T-helper 1 cell treated with Interleukin-12 subunit alpha and Interleukin-12 subunit beta and Interleukin-4 antibody, amounts not matched to agents 30 μg/mL and 1 μg/mL, for 36 hours (primary cell): ENCODE data around the gene ATP2C2.
"Not testable (repeated sequence)": the region's sequence is repeated elsewhere in the genome, so short reads cannot be mapped to it uniquely, and the experiment has no call there.

Experiments
- H3K27ac Mint-ChIP-seq: one replicate; pipeline ENCODE4 v1.8.0; 2021; ENCODE audit warnings: mild to moderate bottlenecking, mixed read lengths
- H3K27me3 Mint-ChIP-seq: one replicate; pipeline ENCODE4 v1.8.0; 2021; ENCODE audit warnings: low read depth, mixed read lengths
- H3K36me3 Mint-ChIP-seq: one replicate; pipeline ENCODE4 v1.8.0; 2021; ENCODE audit warnings: low read depth, mixed read lengths
- H3K4me1 Mint-ChIP-seq: one replicate; pipeline ENCODE4 v1.8.0; 2021; ENCODE audit warnings: low read depth, mixed read lengths
- H3K4me3 Mint-ChIP-seq: one replicate; pipeline ENCODE4 v1.8.0; 2021; ENCODE audit warnings: mild to moderate bottlenecking, moderate library complexity, mixed read lengths
- H3K9me3 Mint-ChIP-seq: one replicate; pipeline ENCODE4 v1.8.0; 2021; ENCODE audit warnings: mixed read lengths

ATP2C2 gene

GRCh38 chr16:84408314-84408690 lies 40.0 kb downstream of the ATP2C2 start:
- Mint-ChIP-seq H3K4me1 (no peaks in the 10 kb centered on the region), H3K27ac (no peak overlapping the region), H3K27me3 (peaks cover 14% of the 10 kb centered on the region)

GRCh38 chr16:84408856-84409255 lies 40.5 kb downstream of the ATP2C2 start:
- Mint-ChIP-seq H3K36me3 (no peaks in the 10 kb centered on the region), H3K4me3 (no peak overlapping the region), H3K4me1 (no peaks in the 10 kb centered on the region), H3K27me3 (peaks cover 12% of the 10 kb centered on the region), H3K27ac (no peak overlapping the region), H3K9me3 (no peaks in the 10 kb centered on the region)

More at GRCh38 chr16:84408314-84408690, 40.0 kb downstream of the ATP2C2 start:
- Mint-ChIP-seq H3K36me3 (no peaks in the 10 kb centered on the region), H3K4me3 (no peak overlapping the region), H3K9me3 (no peaks in the 10 kb centered on the region)

GRCh38 chr16:84410361-84411138 lies 42.2 kb downstream of the ATP2C2 start:
- Mint-ChIP-seq H3K27me3 (peaks cover 6% of the 10 kb centered on the region), H3K36me3 (no peaks in the 10 kb centered on the region), H3K4me3 (no peak overlapping the region), H3K4me1 (no peaks in the 10 kb centered on the region), H3K9me3 (no peaks in the 10 kb centered on the region), H3K27ac (no peak overlapping the region)

GRCh38 chr16:84411768-84412167 lies 43.4 kb downstream of the ATP2C2 start:
- Mint-ChIP-seq H3K4me1 (no peaks in the 10 kb centered on the region), H3K4me3 (no peak overlapping the region), H3K9me3 (no peaks in the 10 kb centered on the region), H3K27me3 (peaks cover 4% of the 10 kb centered on the region), H3K36me3 (no peaks in the 10 kb centered on the region), H3K27ac (no peak overlapping the region)

GRCh38 chr16:84412262-84412661 lies 43.9 kb downstream of the ATP2C2 start:
- Mint-ChIP-seq H3K9me3 (no peaks in the 10 kb centered on the region), H3K36me3 (no peaks in the 10 kb centered on the region), H3K4me3 (no peak overlapping the region), H3K4me1 (no peaks in the 10 kb centered on the region), H3K27ac (no peak overlapping the region), H3K27me3 (no peaks in the 10 kb centered on the region)

GRCh38 chr16:84413244-84414004 lies 45.1 kb downstream of the ATP2C2 start:
- H3K27me3 Mint-ChIP-seq, result no peaks in the 10 kb centered on the region
- no peak overlapping the region for H3K27ac Mint-ChIP-seq
- no peak overlapping the region for H3K4me3 Mint-ChIP-seq
- H3K36me3 Mint-ChIP-seq, result no peaks in the 10 kb centered on the region
- H3K4me1 Mint-ChIP-seq, result no peaks in the 10 kb centered on the region
- H3K9me3 Mint-ChIP-seq, result no peaks in the 10 kb centered on the region

GRCh38 chr16:84414789-84415326 lies 46.5 kb downstream of the ATP2C2 start:
- H3K9me3 Mint-ChIP-seq, result no peaks in the 10 kb centered on the region
- no peaks in the 10 kb centered on the region for H3K4me1 Mint-ChIP-seq
- no peaks in the 10 kb centered on the region for H3K27me3 Mint-ChIP-seq
- H3K27ac Mint-ChIP-seq, result no peak overlapping the region
- H3K36me3 Mint-ChIP-seq, result no peaks in the 10 kb centered on the region
- no peak overlapping the region for H3K4me3 Mint-ChIP-seq

GRCh38 chr16:84416407-84417321 lies 48.3 kb downstream of the ATP2C2 start:
- H3K27ac Mint-ChIP-seq, result no peak overlapping the region
- no peaks in the 10 kb centered on the region for H3K36me3 Mint-ChIP-seq
- H3K4me1 Mint-ChIP-seq, result peaks cover 3% of the 10 kb centered on the region
- H3K4me3 Mint-ChIP-seq, result no peak overlapping the region
- H3K27me3 Mint-ChIP-seq, result no peaks in the 10 kb centered on the region
- H3K9me3 Mint-ChIP-seq, result no peaks in the 10 kb centered on the region

- no peaks in the 10 kb centered on the region for H3K27me3 Mint-ChIP-seq
- H3K27ac Mint-ChIP-seq, result no peak overlapping the region
- no peak overlapping the region for H3K4me3 Mint-ChIP-seq
- H3K9me3 Mint-ChIP-seq, result no peaks in the 10 kb centered on the region
- H3K4me1 Mint-ChIP-seq, result peaks cover 3% of the 10 kb centered on the region
- no peaks in the 10 kb centered on the region for H3K36me3 Mint-ChIP-seq
Measured at GRCh38 chr16:84418056-84418849, 49.9 kb downstream of the ATP2C2 start.

DNA sequence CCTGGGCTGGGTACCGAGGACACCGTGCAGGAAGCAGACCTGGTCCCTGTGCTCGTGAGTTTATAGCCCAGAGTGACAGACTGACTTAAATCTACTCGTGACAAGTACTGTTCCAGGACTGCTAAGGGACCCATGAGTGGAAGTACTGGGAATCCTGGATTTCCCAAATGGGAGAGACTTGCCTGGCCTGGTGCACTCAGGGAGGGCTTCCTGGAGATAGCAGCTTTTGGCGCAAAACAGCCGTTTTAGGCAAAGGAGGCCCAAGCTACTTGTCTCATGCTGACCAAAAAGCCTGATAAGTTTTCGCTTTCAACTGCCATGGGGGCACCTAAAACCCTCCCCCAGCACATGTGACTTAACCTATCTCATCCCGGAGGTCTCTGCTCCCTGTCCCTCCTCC lies 51.4 kb downstream of the ATP2C2 start:
- Mint-ChIP-seq H3K4me1 (peaks cover 3% of the 10 kb centered on the region), H3K27ac (no peak overlapping the region), H3K4me3 (no peak overlapping the region), H3K36me3 (no peaks in the 10 kb centered on the region), H3K27me3 (no peaks in the 10 kb centered on the region), H3K9me3 (peaks cover 4% of the 10 kb centered on the region)

DNA sequence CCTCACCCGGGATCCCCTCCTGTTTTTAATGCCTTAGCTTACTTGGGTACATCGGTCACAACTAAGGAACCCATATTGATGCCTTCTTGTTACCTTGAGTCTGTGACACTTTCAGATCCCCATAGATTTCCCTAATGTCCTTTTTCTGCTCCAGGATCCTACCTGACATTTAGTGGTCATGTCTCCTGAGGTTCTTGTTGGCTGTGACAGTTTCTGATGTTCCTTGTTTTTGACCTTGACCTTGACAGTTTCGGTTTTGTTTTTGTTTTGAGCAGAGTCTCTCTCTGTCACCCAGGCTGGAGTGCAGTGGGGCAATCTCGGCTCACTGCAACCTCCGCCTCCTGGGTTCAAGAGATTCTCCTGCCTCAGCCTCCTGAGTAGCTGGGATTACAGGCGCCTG lies 52.2 kb downstream of the ATP2C2 start:
- H3K27me3 Mint-ChIP-seq, H3K9me3 Mint-ChIP-seq, H3K4me3 Mint-ChIP-seq, H3K4me1 Mint-ChIP-seq, H3K36me3 Mint-ChIP-seq: not testable (repeated sequence)
- peak overlapping the region; percentile 23 for H3K27ac Mint-ChIP-seq

- no peaks in the 10 kb centered on the region for H3K27me3 Mint-ChIP-seq
- H3K9me3 Mint-ChIP-seq, result peaks cover 4% of the 10 kb centered on the region
- peaks cover 3% of the 10 kb centered on the region for H3K4me1 Mint-ChIP-seq
- H3K36me3 Mint-ChIP-seq, result no peaks in the 10 kb centered on the region
- no peak overlapping the region for H3K27ac Mint-ChIP-seq
- no peak overlapping the region for H3K4me3 Mint-ChIP-seq
Measured at GRCh38 chr16:84421081-84421937, 53.0 kb downstream of the ATP2C2 start.

- no peaks in the 10 kb centered on the region for H3K36me3 Mint-ChIP-seq
- H3K4me1 Mint-ChIP-seq, result peaks cover 3% of the 10 kb centered on the region
- H3K4me3 Mint-ChIP-seq, result no peak overlapping the region
- H3K27ac Mint-ChIP-seq, result no peak overlapping the region
- no peaks in the 10 kb centered on the region for H3K27me3 Mint-ChIP-seq
- H3K9me3 Mint-ChIP-seq, result peaks cover 4% of the 10 kb centered on the region
Measured at GRCh38 chr16:84421938-84422220, 53.5 kb downstream of the ATP2C2 start.
